NCI-H2029 (cell line): ENCODE results near the gene SPECC1L.

Experiments used
- DNase-seq: peaks from one replicate; lab custom pipeline; 2025; lab: John Stamatoyannopoulos, UW

Gene SPECC1L

DNA sequence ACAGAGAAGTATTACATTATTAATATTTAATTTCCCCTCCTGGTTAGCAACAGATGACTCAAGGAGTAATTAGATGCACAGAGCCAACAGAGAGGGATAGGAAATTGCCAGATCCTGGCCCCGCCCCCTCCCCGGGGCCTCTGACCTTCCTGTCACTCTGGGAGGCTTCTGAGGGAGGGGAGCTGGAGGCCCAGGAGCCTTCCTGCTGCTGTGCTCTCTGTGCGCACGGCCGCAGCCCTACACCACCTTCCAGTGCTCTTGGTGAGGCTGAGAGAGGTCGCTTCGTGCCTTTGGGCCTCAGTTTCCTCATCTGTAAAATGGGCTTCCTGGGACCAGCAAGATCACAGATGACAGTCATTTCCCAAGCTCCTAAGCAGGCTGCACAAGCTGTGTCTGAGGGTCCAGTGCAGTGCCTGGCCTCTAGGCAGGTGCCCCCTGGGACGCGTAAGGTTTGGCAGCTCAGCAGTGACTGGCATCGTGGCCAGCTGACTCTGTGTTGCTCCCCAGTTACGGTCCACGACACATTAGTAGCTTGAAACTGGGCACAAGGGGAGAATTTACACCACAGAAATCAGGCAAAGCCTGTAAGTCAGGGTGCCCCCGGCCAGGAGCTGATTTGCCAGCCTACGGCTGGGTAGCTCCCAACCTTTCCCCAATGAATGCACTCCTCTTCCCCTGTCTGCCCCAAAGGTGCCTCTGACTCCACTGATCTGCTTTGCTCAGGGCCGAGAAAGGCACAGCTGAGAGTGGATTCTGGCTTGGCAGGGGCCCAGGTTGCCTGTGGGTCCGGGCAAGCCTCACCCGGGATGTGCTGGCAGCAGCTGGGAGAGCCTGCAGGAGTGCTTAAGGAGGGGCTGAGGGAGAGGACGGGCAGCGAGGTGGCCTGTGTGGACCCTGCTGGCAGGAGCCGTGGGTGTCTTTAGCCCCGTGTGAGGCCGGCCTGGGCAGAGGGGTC is 159.1 kb downstream of the SPECC1L start:
- DNase-seq, result no peak

- DNase-seq, result no peak
Observed at GRCh38 chr22:24430431-24431308, 160.0 kb downstream of the SPECC1L start.

DNA sequence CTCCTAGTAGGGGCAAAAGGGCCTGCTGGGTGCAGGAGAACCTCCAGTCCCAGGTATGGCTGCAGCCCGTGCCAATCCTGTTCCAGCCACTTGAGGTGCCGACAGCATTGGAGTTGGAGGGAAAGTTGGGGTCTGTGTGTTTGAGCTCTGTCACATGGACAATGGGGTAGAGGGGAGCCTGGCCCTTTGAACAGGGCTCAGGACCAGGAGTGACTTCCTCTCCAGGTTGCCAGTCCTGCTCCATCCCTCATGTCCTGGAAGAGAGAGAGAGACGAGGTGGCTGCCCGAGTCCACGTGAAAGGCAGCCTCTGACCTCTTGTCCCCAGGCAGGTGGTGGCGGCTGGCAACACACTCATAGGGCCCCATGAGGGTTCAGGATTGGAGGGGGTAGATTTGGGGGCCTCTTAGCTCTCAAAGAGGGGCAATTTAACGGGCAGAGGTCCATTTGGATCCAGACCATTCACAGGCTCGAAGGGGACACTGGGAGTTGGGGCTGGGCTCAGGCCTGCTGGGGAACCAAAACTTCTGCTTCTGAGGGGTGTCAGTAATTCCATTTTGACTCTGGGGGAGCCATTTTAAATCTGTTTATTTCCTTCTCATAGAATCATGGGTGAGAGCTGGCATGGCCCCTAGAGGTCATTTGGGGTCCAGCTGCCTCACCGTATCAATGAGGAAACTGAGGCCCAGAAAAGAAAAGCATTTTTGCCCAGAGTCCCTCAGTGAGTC is 160.8 kb downstream of the SPECC1L start:
- DNase-seq, result no peak

DNA sequence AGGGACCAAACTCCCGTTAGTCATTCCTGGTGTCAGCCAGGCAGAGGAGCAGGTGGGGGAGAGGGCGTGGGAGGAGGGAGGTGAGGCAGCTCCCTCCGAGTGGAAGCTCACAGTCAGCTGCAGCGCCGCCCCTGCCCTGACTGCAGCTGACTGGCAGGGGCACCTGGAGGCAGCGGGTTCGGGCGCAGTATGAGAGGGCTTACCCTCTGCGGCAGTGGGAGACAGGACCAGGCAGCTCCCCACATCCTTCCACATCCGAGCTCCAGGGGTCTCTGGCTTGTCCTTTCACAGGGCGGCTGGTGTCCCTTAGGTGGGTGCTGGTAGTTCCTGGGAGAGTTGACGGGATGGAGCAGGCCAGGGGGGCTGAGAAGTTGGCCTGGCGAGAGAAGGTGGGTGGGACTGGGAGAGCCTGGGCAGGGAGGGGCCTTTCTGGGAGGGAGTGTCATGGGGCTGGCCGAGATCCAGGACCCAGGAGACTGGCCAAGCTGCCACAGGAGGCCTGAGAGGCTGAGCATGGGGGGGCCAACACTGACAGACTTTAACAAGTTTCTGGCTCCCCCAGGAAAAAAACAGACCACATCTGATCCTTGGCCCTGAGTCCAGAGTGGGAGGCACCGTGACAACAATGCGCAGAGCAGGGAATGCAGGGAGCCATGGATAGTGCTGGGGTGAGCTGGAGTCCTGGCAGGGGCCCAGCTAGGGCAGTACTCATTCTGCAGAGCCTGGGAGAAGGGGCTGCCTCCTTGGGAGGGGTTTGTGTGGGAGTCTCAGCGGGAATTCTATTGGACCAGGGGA is 161.6 kb downstream of the SPECC1L start:
- DNase-seq, result no peak

- DNase-seq, result no peak
Observed at GRCh38 chr22:24433001-24433827, 162.6 kb downstream of the SPECC1L start.

- DNase-seq, result no peak
Observed at GRCh38 chr22:24433828-24434470, 163.3 kb downstream of the SPECC1L start.

DNA sequence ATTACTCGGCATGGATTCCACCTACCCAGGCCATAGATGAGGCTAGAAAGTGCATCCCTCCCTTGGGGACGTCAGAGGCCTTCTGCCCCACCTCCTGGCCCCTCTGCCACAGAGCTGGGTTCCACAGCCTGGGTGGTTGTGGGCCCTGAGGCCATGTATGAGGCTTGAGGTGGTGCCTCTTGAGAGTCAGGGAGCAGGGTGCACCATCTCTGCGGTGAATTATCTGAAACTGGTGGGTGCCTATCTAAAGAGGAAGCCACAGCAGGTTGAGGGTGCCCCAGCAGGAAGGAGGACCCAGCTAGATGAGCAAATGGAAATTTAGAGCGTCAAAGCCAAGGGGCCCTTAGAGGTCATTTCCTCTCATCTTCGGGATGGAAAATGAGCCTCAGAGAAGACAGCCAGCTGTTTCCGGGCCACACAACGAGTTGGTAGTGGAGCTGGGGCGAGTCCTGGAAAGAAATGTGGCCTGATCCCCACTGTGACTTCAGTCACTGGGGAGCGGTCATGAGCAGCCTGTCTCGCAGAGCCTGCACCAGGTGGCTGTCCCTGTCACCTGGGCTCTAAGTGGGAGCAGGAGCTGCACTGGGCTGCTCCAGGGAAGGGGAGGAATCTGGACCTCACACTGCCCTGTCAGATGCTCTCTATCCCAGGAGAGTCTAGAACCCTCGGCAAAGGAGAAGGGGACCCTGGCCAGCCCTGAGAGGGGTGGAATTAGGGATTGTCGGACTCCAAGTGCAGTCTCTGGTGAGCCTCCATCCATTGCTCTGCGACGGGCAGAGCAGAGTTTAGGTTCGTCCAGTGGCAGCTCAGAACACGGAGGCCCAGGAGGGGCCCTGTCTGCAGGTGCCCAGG is 164.1 kb downstream of the SPECC1L start:
- DNase-seq, result no peak

DNA sequence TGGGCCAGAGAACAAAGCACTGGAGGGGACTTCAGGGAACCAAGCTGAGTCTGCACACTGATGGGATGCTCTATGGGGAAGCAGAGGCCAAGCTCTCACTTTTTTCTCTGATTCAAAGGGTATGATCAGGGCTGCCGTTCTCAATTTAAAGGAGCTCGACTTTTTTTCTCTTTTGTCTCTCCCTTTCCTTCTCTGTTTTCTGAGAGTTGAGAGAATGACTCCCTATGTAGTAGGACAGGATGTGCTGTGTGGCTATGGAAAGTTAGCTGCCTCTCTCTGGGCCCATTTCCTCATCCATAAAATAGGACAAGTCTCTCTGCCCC is 164.7 kb downstream of the SPECC1L start:
- DNase-seq, result no peak

GRCh38 chr22:24435861-24436371 is 165.3 kb downstream of the SPECC1L start:
- DNase-seq, result no peak

GRCh38 chr22:24436553-24436952 is 165.9 kb downstream of the SPECC1L start:
- DNase-seq, result no peak

GRCh38 chr22:24437091-24437490 is 166.5 kb downstream of the SPECC1L start:
- no peak for DNase-seq

- DNase-seq, result no peak
Observed at GRCh38 chr22:24437741-24438328, 167.2 kb downstream of the SPECC1L start.

GRCh38 chr22:24440270-24440717 is 169.7 kb downstream of the SPECC1L start:
- no peak for DNase-seq

DNA sequence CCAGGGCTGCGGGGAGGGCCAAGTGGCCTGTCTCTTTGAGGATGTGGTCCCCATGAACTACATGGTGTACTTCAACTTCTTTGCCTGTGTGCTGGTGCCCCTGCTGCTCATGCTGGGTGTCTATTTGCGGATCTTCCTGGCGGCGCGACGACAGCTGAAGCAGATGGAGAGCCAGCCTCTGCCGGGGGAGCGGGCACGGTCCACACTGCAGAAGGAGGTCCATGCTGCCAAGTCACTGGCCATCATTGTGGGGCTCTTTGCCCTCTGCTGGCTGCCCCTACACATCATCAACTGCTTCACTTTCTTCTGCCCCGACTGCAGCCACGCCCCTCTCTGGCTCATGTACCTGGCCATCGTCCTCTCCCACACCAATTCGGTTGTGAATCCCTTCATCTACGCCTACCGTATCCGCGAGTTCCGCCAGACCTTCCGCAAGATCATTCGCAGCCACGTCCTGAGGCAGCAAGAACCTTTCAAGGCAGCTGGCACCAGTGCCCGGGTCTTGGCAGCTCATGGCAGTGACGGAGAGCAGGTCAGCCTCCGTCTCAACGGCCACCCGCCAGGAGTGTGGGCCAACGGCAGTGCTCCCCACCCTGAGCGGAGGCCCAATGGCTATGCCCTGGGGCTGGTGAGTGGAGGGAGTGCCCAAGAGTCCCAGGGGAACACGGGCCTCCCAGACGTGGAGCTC is 170.2 kb downstream of the SPECC1L start:
- no peak for DNase-seq

DNA sequence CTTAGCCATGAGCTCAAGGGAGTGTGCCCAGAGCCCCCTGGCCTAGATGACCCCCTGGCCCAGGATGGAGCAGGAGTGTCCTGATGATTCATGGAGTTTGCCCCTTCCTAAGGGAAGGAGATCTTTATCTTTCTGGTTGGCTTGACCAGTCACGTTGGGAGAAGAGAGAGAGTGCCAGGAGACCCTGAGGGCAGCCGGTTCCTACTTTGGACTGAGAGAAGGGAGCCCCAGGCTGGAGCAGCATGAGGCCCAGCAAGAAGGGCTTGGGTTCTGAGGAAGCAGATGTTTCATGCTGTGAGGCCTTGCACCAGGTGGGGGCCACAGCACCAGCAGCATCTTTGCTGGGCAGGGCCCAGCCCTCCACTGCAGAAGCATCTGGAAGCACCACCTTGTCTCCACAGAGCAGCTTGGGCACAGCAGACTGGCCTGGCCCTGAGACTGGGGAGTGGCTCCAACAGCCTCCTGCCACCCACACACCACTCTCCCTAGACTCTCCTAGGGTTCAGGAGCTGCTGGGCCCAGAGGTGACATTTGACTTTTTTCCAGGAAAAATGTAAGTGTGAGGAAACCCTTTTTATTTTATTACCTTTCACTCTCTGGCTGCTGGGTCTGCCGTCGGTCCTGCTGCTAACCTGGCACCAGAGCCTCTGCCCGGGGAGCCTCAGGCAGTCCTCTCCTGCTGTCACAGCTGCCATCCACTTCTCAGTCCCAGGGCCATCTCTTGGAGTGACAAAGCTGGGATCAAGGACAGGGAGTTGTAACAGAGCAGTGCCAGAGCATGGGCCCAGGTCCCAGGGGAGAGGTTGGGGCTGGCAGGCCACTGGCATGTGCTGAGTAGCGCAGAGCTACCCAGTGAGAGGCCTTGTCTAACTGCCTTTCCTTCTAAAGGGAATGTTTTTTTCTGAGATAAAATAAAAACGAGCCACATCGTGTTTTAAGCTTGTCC is 171.0 kb downstream of the SPECC1L start:
- no peak for DNase-seq

DNA sequence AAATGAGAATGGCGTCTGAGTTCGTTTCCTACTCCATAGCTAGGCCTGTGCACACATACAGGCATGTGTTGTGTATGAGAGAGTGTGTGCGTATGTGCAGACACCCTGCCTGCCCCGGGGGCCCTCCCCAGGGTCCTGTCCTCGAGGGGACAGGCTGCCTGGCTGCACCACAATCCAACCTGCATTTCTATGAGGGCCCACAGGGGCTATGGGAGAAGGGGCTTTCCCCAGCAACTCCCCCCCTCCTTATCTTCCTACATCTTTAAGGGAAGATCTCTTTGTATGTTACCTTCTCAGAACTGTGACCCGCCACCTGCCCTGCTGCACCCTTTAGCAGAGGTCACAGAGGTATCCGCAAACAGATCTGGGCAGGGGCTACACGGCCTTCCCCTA is 171.7 kb downstream of the SPECC1L start:
- no peak for DNase-seq

DNA sequence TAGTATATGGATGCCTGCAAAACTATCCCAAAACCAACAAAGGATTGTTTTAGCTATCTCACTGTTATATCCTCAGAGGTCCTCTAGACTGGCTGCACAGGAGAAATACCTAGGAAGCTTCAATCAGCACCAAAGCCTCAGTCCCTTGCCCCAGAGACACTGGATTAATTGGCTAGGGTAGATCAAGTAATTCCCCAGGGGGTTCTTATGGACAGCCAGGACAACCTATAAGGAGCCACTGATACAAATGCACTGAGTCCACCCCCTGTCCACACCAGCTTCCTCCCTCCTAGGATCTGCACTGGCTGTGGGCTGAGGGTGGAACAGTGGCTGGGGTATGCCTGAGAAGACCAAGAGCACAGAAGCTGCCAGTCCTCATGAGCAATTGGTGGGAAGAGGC is 173.0 kb downstream of the SPECC1L start:
- no peak for DNase-seq
